ENCODE data around the gene NOXO1. TPM values are rescaled to one million over a fixed set of nuclear protein-coding genes. Genes with fewer than 3 reads are reported as not detected.
A peak's percentile ranks its signal among the peaks of the same experiment; 100 is the strongest.

The NOXO1 gene
- polyA plus RNA-seq, 3 donors, result 0.09 TPM; not detected in 2

DNA sequence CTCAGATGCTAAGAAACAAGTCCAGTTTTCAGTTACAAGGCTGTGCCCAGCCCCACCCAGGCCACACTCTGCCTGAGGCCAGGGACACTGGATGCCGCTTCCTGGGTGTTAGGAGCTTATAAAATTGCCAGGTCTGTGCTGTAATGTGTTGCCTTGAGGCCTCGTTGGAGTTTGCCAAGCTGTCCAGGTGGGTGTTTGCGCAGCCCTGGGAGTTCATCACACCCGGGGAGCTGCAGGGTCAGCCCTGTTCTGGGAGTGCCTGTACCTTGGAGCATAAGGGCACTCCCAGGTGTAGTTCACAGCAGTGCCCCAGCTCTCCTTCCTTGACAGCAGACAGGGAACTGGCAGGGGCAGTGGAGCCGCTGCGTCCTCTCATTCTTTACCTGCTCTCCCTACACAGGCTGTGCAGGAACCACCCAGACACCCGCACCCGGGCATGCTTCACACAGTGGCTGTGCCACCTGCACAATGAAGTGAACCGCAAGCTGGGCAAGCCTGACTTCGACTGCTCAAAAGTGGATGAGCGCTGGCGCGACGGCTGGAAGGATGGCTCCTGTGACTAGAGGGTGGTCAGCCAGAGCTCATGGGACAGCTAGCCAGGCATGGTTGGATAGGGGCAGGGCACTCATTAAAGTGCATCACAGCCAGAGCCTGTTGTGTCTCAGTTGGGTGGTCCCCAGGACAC is 4.3 kb upstream of the NOXO1 start:
- TF ChIP-seq CTCF (IDR thresholded peaks at IDR 0.05), result no peak
- Histone ChIP-seq H3K27me3 (ENCODE audit: control insufficient read depth in 2 of 2, insufficient read depth in 2 of 2, low read length in 2 of 2) (peaks cover 32 to 49% of the 10 kb centered on the region in 2 donors), H3K79me2 (ENCODE audit: insufficient read depth, low read length) (no peaks in the 10 kb centered on the region), H3K36me3 (replicated peaks in 1 of 2; ENCODE audit: control insufficient read depth in 1 of 2, insufficient read depth in 2 of 2, low read length in 2 of 2) (peaks cover 12 to 18% of the 10 kb centered on the region in 2 donors), H3K4me1 (ENCODE audit: control insufficient read depth in 1 of 2, insufficient read depth in 2 of 2, low read length in 2 of 2) (peaks cover 25 to 32% of the 10 kb centered on the region in 2 donors), H4K20me1 (ENCODE audit: insufficient read depth, low read length) (peaks cover 4% of the 10 kb centered on the region), H3K9ac (ENCODE audit: insufficient read depth, low read length, poor library complexity, severe bottlenecking) (no peak overlapping the region), H3K27ac (ENCODE audit: low read depth in 1 of 2, low read length in 2 of 2) (no peak overlapping the region), H3K4me3 (replicated peaks in 1 of 3; ENCODE audit: low read depth in 2 of 3, low read length in 3 of 3) (peak overlapping the region in 1 of 3 experiments; percentile 87), H3K9me3 (replicated peaks in 1 of 2; ENCODE audit: control insufficient read depth in 1 of 2, insufficient read depth in 1 of 2, low read length in 2 of 2) (peaks cover 2 to 24% of the 10 kb centered on the region in 2 donors), H3K4me2 (replicated peaks; ENCODE audit: extremely low read depth, low read length, poor library complexity, severe bottlenecking) (peak overlapping the region; percentile 99), H2AFZ (ENCODE audit: insufficient read depth, low read depth, low read length, poor library complexity, severe bottlenecking) (no peak overlapping the region)
- Mint-ChIP-seq H3K4me1 (peaks cover 22% of the 10 kb centered on the region), H3K9me3 (peaks cover 0 to 22% (median 10%) of the 10 kb centered on the region in 7 donors), H3K27ac (no peak overlapping the region), H3K27me3 (ENCODE audit: low read depth in 3 of 3) (peaks cover 50 to 62% (median 53%) of the 10 kb centered on the region in 3 donors), H3K4me3 (peak overlapping the region in 1 of 2 donors; percentile 75), H3K36me3 (peaks cover 30 to 35% of the 10 kb centered on the region in 2 donors)
- DNase-seq, result no peak
- intact Hi-C loops (cut with micrococcal nuclease), result no loop called here
- 100% methylated on average over 14 of the region's 14 CpGs for WGBS (ENCODE audit: insufficient coverage)

DNA sequence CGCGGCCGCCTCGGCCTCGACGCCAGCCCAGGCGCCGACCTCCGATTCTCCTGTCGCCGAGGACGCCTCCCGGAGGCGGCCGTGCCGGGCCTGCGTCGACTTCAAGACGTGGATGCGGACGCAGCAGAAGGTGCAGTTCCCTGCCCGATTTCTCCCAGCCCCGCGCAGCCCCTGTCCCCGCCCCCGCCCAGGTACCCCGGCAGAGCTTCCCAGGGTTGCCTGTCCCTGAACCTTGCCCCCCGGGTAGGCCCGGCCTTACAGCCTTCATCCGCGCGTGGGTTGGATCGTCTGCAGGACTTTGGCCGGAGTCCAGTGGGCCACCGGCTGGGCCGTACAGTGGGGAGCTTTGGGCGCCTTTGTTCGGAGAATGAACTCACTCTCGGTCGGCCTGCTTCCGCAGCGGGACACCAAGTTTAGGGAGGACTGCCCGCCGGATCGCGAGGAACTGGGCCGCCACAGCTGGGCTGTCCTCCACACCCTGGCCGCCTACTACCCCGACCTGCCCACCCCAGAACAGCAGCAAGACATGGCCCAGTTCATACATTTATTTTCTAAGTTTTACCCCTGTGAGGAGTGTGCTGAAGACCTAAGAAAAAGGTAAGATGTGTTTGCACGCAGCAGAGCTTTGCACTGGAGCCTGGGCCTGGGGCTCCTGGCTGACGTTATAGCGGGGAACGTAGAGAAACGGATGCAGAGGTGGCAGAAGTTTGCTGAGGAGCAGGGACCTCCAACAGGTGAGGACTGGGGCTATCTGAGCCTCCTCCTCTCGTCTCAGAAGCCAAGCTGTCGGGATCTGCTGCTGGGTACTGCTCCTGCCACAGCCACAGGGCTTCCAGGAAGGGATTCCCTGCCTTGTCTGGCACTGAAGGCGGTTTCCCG is 3.3 kb upstream of the NOXO1 start:
- Histone ChIP-seq H3K27me3 (ENCODE audit: control insufficient read depth in 2 of 2, insufficient read depth in 2 of 2, low read length in 2 of 2) (peaks cover 34 to 54% of the 10 kb centered on the region in 2 donors), H3K36me3 (replicated peaks in 1 of 2; ENCODE audit: control insufficient read depth in 1 of 2, insufficient read depth in 2 of 2, low read length in 2 of 2) (peaks cover 12 to 18% of the 10 kb centered on the region in 2 donors), H3K4me1 (ENCODE audit: control insufficient read depth in 1 of 2, insufficient read depth in 2 of 2, low read length in 2 of 2) (peaks cover 20 to 28% of the 10 kb centered on the region in 2 donors), H3K4me2 (replicated peaks; ENCODE audit: extremely low read depth, low read length, poor library complexity, severe bottlenecking) (peak overlapping the region; percentile 99), H3K79me2 (ENCODE audit: insufficient read depth, low read length) (no peaks in the 10 kb centered on the region), H2AFZ (ENCODE audit: insufficient read depth, low read depth, low read length, poor library complexity, severe bottlenecking) (peak overlapping the region; percentile 90), H3K9me3 (replicated peaks in 1 of 2; ENCODE audit: control insufficient read depth in 1 of 2, insufficient read depth in 1 of 2, low read length in 2 of 2) (peaks cover 0 to 24% of the 10 kb centered on the region in 2 donors), H4K20me1 (ENCODE audit: insufficient read depth, low read length) (peaks cover 4% of the 10 kb centered on the region), H3K4me3 (replicated peaks in 1 of 3; ENCODE audit: low read depth in 2 of 3, low read length in 3 of 3) (peak overlapping the region; percentile 52 to 87 (median 55)), H3K9ac (ENCODE audit: insufficient read depth, low read length, poor library complexity, severe bottlenecking) (peak overlapping the region; percentile 74), H3K27ac (ENCODE audit: low read depth in 1 of 2, low read length in 2 of 2) (peak overlapping the region in 1 of 2 donors; percentile 73)
- H3K27me3 Mint-ChIP-seq (ENCODE audit: low read depth in 3 of 3), result peaks cover 57 to 63% (median 59%) of the 10 kb centered on the region in 3 donors
- intact Hi-C loops (cut with micrococcal nuclease), result no loop called here
- TF ChIP-seq CTCF (IDR thresholded peaks at IDR 0.05), result no peak
- peaks cover 18% of the 10 kb centered on the region for H3K4me1 Mint-ChIP-seq
- no peak for DNase-seq
- H3K27ac Mint-ChIP-seq, result peak overlapping the region in 3 of 7 donors; percentile 35 to 81 (median 70)
- H3K4me3 Mint-ChIP-seq, result peak overlapping the region; percentile 75 to 87
- H3K9me3 Mint-ChIP-seq, result peaks cover 0 to 19% (median 10%) of the 10 kb centered on the region in 7 donors
- WGBS (ENCODE audit: insufficient coverage), result 13% methylated on average over 55 of the region's 58 CpGs
- peaks cover 30 to 35% of the 10 kb centered on the region in 2 donors for H3K36me3 Mint-ChIP-seq
